AG04450 (cell line): ENCODE results near the gene LAPTM5. TPM values are rescaled to one million over a fixed set of nuclear protein-coding genes. Genes with fewer than 3 reads are reported as not detected.

Source experiments
- CTCF ChIA-PET: fragments of 300-600, 350-600 bp; formaldehyde crosslinking; extraction: SDS; loops from one replicate; lab custom pipeline; 2022; ENCODE audit warnings: antibody characterized with exemption, inconsistent platforms; lab: Charles Lee
- POLR2A ChIA-PET: fragments of 350-600 bp; formaldehyde crosslinking; extraction: SDS; loops from one replicate; lab custom pipeline; 2021; ENCODE audit warnings: antibody characterized with exemption, inconsistent platforms; lab: Yijun Ruan, JAX
- DNase-seq: peaks from one replicate; pipeline ENCODE4 v3.0.0-alpha.2; 2011; ENCODE audit warnings: low read depth, low spot score
- H3K27ac ChIP-seq: one replicate; pipeline ENCODE4 v1.5.1; 2012; ENCODE audit warnings: low read depth, low read length, control low read depth
- H3K27me3 ChIP-seq: one replicate; pipeline ENCODE4 v1.6.0; 2012; ENCODE audit warnings: low read length; ENCODE audit not compliant: control insufficient read depth, insufficient read depth
- H3K4me3 ChIP-seq: 2 replicates; pipeline ENCODE4 v1.5.1; 2011; ENCODE audit warnings: mild to moderate bottlenecking, low read depth, low read length, control low read depth
- H3K9me3 ChIP-seq: 2 replicates; pipeline ENCODE4 v1.5.1; 2012; ENCODE audit warnings: low read length; ENCODE audit not compliant: control insufficient read depth, insufficient read depth
- polyA plus RNA-seq: library from polyadenylated mRNA; depleted of rRNA; stranded (reverse); fragments of >200 nt; gene quantifications from 2 replicates; pipeline ENCODE4 v1.2.3, GENCODE V29; 2011
- TF ChIP-seq, protein P1 (sequence below): IDR thresholded peaks from 2 replicates; pipeline ENCODE4 v1.5.1; 2011; ENCODE audit warnings: low read depth, low read length, control low read depth, inconsistent platforms

The LAPTM5 gene
- polyA plus RNA-seq, 1 experiment = 0.53 TPM

DNA sequence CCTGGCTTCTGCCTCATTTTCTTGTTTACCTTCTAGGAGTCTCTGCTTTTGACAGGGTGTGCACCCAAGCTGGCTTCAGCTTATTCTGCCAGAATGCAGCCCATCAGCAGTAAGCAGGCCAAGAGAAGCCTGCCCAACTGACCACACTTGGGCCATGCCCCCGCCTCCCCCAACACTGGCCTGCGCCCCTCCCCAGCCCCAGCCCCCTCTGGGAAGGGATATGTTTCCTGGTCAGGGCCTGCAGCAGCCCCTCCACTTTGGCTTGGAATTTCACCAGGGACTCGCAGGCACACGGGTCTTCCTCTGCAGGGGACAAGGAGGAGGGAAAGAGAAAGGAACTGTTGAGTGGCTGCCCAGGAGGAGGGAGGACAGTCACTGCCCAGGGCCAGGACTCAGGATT is 43.5 kb downstream of the LAPTM5 start:
- TF ChIP-seq, protein P1, sequence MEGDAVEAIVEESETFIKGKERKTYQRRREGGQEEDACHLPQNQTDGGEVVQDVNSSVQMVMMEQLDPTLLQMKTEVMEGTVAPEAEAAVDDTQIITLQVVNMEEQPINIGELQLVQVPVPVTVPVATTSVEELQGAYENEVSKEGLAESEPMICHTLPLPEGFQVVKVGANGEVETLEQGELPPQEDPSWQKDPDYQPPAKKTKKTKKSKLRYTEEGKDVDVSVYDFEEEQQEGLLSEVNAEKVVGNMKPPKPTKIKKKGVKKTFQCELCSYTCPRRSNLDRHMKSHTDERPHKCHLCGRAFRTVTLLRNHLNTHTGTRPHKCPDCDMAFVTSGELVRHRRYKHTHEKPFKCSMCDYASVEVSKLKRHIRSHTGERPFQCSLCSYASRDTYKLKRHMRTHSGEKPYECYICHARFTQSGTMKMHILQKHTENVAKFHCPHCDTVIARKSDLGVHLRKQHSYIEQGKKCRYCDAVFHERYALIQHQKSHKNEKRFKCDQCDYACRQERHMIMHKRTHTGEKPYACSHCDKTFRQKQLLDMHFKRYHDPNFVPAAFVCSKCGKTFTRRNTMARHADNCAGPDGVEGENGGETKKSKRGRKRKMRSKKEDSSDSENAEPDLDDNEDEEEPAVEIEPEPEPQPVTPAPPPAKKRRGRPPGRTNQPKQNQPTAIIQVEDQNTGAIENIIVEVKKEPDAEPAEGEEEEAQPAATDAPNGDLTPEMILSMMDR = no peak
- ChIA-PET CTCF (no interaction called here), POLR2A (no interaction called here)
- Histone ChIP-seq H3K27me3 (peaks cover 19% of the 10 kb centered on the region), H3K9me3 (peaks cover 15% of the 10 kb centered on the region), H3K4me3 (no peak overlapping the region), H3K27ac (no peak overlapping the region)
- DNase-seq = no peak

DNA sequence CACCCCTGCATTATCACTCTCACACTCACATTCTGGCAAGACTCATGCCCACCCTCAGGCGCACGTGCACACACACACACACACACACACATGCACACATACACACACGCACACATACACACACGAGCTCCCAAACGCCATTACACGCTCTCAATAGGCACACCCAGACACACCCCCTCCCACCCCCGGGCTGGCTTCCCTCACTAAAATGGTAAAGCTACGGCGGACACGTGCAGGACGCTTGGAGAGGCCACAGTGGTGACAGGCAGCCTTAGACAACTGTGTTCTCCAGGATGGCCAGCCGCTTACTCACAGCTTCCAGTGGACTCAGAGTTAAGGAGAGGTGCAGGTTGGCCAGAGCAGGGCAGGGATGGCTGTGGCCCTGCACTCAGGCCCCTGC is 44.3 kb downstream of the LAPTM5 start:
- Histone ChIP-seq H3K27me3 (peaks cover 19% of the 10 kb centered on the region), H3K9me3 (peaks cover 15% of the 10 kb centered on the region), H3K4me3 (no peak overlapping the region), H3K27ac (no peak overlapping the region)
- ChIA-PET CTCF (no interaction called here), POLR2A (no interaction called here)
- no peak for DNase-seq
- TF ChIP-seq, protein P1 = no peak

DNA sequence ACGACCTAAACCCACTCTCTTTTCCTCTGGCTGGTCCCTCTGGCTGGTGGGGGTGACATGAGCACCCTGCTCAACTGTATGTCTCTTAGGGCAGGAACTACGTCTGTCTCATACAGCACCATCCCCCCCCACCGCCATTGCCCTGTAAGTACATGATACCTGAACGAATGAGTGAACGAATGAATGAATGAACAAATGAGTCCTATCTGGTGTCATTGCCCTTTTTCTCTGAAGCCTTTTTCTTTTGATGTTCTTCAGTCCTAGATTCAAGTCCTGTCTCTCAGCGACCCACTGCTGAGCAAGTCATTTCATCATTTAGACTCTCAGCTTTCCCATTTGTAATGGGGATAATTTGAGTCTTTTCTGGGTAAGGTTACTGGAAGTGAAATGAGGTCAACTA is 45.0 kb downstream of the LAPTM5 start:
- ChIA-PET CTCF (no interaction called here), POLR2A (no interaction called here)
- Histone ChIP-seq H3K9me3 (peaks cover 11% of the 10 kb centered on the region), H3K4me3 (no peak overlapping the region), H3K27me3 (peaks cover 21% of the 10 kb centered on the region), H3K27ac (no peak overlapping the region)
- DNase-seq = no peak
- TF ChIP-seq, protein P1 = no peak

DNA sequence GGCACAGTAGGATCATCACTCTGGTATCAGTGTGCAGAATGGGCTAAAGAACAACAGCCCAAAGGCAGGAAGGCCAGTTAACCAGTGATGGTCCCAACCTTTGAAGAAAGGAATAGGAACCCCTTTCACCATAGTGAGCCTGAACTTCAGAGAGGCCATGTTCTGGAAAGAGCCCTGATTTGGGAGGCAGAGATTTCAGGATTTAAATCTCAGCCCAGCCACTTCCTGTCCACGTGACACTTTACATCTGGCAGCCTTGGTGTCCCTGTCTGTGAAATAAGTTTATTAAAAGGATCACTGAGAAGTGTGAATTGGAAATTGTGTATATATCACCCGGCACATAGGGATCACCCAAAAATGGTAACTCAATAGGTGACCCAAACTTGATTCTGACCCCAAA is 47.2 kb downstream of the LAPTM5 start:
- no peak overlapping the region for H3K4me3 ChIP-seq
- CTCF ChIA-PET = no interaction called here
- TF ChIP-seq, protein P1 = no peak
- peaks cover 33% of the 10 kb centered on the region for H3K27me3 ChIP-seq
- POLR2A ChIA-PET = no interaction called here
- no peak for DNase-seq
- H3K27ac ChIP-seq = no peak overlapping the region
- H3K9me3 ChIP-seq = peaks cover 3% of the 10 kb centered on the region; the same call in 1 of the 2 replicates

DNA sequence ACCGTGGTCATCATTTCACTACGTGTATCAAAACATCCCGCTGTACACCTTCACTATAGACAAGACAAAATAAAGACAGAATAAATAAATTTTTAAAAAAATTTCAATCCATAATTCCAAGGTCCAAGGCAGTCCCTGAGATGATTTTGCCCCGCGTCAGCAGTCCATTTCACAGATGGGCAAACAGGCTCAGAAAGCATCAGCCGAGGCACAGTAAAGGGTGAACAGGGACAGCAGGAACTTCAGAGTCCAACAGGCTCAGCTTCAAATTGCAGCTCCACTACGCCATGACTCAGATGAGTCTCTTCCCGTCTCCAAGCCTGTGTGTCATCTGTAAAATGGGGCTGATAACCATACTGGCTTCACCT is 49.2 kb downstream of the LAPTM5 start:
- H3K27me3 ChIP-seq = peaks cover 43% of the 10 kb centered on the region
- H3K9me3 ChIP-seq = no peaks in the 10 kb centered on the region; the same call in 1 of the 2 replicates
- ChIA-PET CTCF (interaction anchor here (0.7 to 3.5 kb wide), 13 partner anchors 22 to 1477 kb away, joined by 3 to 13 read pairs (median 5); partner anchors contain the start of genes MECR and PTPRU), POLR2A (interaction anchor here (0.7 kb wide), 1 partner anchor 800 kb away, joined by 6 read pairs; no protein-coding TSS in a partner anchor)
- DNase-seq = no peak
- H3K27ac ChIP-seq = no peak overlapping the region
- TF ChIP-seq, protein P1 = no peak
- H3K4me3 ChIP-seq = no peak overlapping the region
